Psoas muscle (tissue), 8 donors: ENCODE results near the gene GNPAT. TPM values are rescaled to one million over a fixed set of nuclear protein-coding genes. Genes with fewer than 3 reads are reported as not detected.

Experiments
- ATAC-seq, 4 donors: fragments of 200-7000 bp; cut with Tn5 transposase; one replicate each; pipeline ENCODE4 v1.9.1; 2020; ENCODE audit warnings: moderate library complexity in 3 of 4, mild to moderate bottlenecking in 2 of 4
- DNase-seq, 2 donors: peaks; one replicate each; pipeline ENCODE4 v3.0.0-alpha.2; 2020
- H3K27ac ChIP-seq: fragments of 200-600 bp; one replicate; pipeline ENCODE4 v1.8.0; 2022
- H3K27me3 ChIP-seq, 3 donors: fragments of 200-600 bp in 1 of 3; one replicate each; pipeline versions ENCODE4 v1.6.1 to v1.8.0; 2013 to 2022; ENCODE audit warnings: low read length in 2 of 3, mild to moderate bottlenecking in 2 of 3, moderate library complexity in 1 of 3; ENCODE audit not compliant: insufficient read depth in 3 of 3
- H3K36me3 ChIP-seq, 2 donors: fragments of 200-600 bp in 1 of 2; one replicate each; pipeline versions ENCODE4 v1.6.1 to v1.8.0; 2013 to 2022; ENCODE audit warnings: low read depth in 1 of 2, mild to moderate bottlenecking in 1 of 2, moderate library complexity in 1 of 2; ENCODE audit not compliant: insufficient read depth in 1 of 2
- H3K4me1 ChIP-seq: fragments of 200-600 bp; one replicate; pipeline ENCODE4 v1.8.0; 2022
- H3K4me3 ChIP-seq: fragments of 200-600 bp; one replicate; pipeline ENCODE4 v1.8.0; 2022; ENCODE audit warnings: mild to moderate bottlenecking
- H3K9me3 ChIP-seq: fragments of 200-600 bp; one replicate; pipeline ENCODE4 v1.8.0; 2022
- WGBS, 3 donors: extraction: QIAGEN DNeasy Blood & Tissue Kit; methylation state at CpG; one replicate each; pipeline versions ENCODE4 v1.1.6 to v1.1.7; 2013; 5-methylcytosine and 5-hydroxymethylcytosine counted together
- intact Hi-C, 2 donors: fragments of 100-400 bp; cut with DNase I; formaldehyde crosslinking; loops; one replicate each; pipeline versions ENCODE4 v1.11.0 to v1.14.2; 2022
- polyA plus RNA-seq, 3 donors: library from polyadenylated mRNA; stranded (reverse); fragments of 200-250 nt; gene quantifications; one replicate each; pipeline ENCODE4 v1.2.3, GENCODE V29; 2013
- total RNA-seq, 4 donors: library from RNA; stranded (reverse); fragmentation: NEBNext Ultra II Directional in 2 of 4; extraction: Animal tissue kit (Norgen Biotek cat#: 25700) in 2 of 4; gene quantifications; one replicate each; pipeline versions ENCODE4 v1.2.1 to v1.2.4, GENCODE V29; 2021 to 2023
- TF ChIP-seq, protein P1 (sequence below): fragments of 200-600 bp; IDR thresholded peaks from one replicate; pipeline ENCODE4 v1.8.0; 2022; ENCODE audit warnings: antibody characterized with exemption
- donor health status: healthy with polysubstance abuse.
- donor health status: DM: no; HTN: no; CAD: no; lungs with moderate emphysema.
- donor health status: Bipolar disorder and iron deficiency.
- donor health status: healthy.
- donor health status: DM: yes; HTN: yes; CAD: no.
- donor health status: DM: no; HTN: no; CAD: no.
- donor health status: DM: no; HTN: no; CAD: no.
- donor health status: DM: yes; HTN: yes; CAD: no.

GNPAT gene
- total and polyA plus RNA-seq, 7 donors = 45.5 to 112 (median 70.9) TPM

GRCh38 chr1:231274119-231274825 is 33.3 kb downstream of the GNPAT start:
- Histone ChIP-seq H3K4me1 (peaks cover 14% of the 10 kb centered on the region), H3K9me3 (no peaks in the 10 kb centered on the region), H3K27me3 (no peaks in the 10 kb centered on the region), H3K27ac (no peak overlapping the region), H3K4me3 (no peak overlapping the region), H3K36me3 (peaks cover 13 to 83% of the 10 kb centered on the region in 2 donors)
- TF ChIP-seq, protein P1, sequence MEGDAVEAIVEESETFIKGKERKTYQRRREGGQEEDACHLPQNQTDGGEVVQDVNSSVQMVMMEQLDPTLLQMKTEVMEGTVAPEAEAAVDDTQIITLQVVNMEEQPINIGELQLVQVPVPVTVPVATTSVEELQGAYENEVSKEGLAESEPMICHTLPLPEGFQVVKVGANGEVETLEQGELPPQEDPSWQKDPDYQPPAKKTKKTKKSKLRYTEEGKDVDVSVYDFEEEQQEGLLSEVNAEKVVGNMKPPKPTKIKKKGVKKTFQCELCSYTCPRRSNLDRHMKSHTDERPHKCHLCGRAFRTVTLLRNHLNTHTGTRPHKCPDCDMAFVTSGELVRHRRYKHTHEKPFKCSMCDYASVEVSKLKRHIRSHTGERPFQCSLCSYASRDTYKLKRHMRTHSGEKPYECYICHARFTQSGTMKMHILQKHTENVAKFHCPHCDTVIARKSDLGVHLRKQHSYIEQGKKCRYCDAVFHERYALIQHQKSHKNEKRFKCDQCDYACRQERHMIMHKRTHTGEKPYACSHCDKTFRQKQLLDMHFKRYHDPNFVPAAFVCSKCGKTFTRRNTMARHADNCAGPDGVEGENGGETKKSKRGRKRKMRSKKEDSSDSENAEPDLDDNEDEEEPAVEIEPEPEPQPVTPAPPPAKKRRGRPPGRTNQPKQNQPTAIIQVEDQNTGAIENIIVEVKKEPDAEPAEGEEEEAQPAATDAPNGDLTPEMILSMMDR = no peak
- intact Hi-C loops = no loop called here
- WGBS, 3 donors = 83 to 89% (median 86%) methylated on average over 8 of the region's 8 CpGs
- DNase-seq = no peak
- ATAC-seq = no peak

GRCh38 chr1:231278100-231278790 is 37.2 kb downstream of the GNPAT start:
- 40 to 57% (median 41%) methylated on average over 9 of the region's 9 CpGs for WGBS, 3 donors

GRCh38 chr1:231279081-231279480 is 38.1 kb downstream of the GNPAT start:
- no peak for DNase-seq
- H3K4me3 ChIP-seq = no peak overlapping the region
- peak overlapping the region; percentile 78 for H3K27ac ChIP-seq
- H3K4me1 ChIP-seq = peaks cover 15% of the 10 kb centered on the region
- no peaks in the 10 kb centered on the region for H3K27me3 ChIP-seq
- intact Hi-C loops = loop anchor here in 1 of 2 donors (5.0 kb wide), 1 partner anchor 48 kb away; no protein-coding TSS in a partner anchor
- no peaks in the 10 kb centered on the region for H3K9me3 ChIP-seq
- WGBS, 3 donors = 81 to 84% (median 82%) methylated on average over 1 of the region's 1 CpG
- ATAC-seq = peak in 2 of 4 donors; percentile 5 to 11
- H3K36me3 ChIP-seq = peaks cover 8 to 35% of the 10 kb centered on the region in 2 donors
- TF ChIP-seq, protein P1 = no peak

More at GRCh38 chr1:231278100-231278790, 37.2 kb downstream of the GNPAT start:
- Histone ChIP-seq H3K27ac (peak overlapping the region; percentile 78), H3K4me1 (peaks cover 15% of the 10 kb centered on the region), H3K9me3 (no peaks in the 10 kb centered on the region), H3K36me3 (peaks cover 9 to 44% of the 10 kb centered on the region in 2 donors), H3K4me3 (no peak overlapping the region), H3K27me3 (no peaks in the 10 kb centered on the region)
- intact Hi-C loops = loop anchor here in 1 of 2 donors (5.0 kb wide), 1 partner anchor 49 kb away; no protein-coding TSS in a partner anchor
- TF ChIP-seq, protein P1 = no peak
- DNase-seq (peak; percentile 61 to 89), ATAC-seq (peak; percentile 94 to 97 (median 96))

DNA sequence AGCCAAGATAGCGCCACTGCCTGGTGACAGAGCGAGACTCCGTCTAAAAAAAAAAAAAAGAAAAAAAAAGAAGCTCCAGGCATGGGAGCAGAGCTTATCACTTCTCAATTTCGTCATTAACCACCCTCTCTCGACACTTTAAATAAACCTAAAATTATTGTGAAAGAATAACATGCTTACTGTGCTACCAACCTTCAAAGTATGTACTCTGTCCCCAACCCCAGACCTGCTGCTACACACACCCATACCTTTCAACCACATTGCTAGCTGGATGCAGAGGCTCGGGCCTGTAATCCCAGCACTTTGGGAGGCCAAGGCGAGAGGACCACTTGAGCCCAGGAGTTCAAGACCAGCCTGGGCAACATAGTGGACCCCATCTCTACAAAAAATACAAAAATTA is 38.7 kb downstream of the GNPAT start:
- intact Hi-C loops = loop anchor here in 1 of 2 donors (5.0 kb wide), 1 partner anchor 48 kb away; no protein-coding TSS in a partner anchor
- ATAC-seq (no peak), DNase-seq (no peak)
- peak overlapping the region; percentile 78 for H3K27ac ChIP-seq
- 96 to 98% (median 97%) methylated on average over 7 of the region's 7 CpGs for WGBS, 3 donors
- no peak overlapping the region for H3K4me3 ChIP-seq
- H3K9me3 ChIP-seq = no peaks in the 10 kb centered on the region
- H3K4me1 ChIP-seq = peaks cover 15% of the 10 kb centered on the region
- no peaks in the 10 kb centered on the region for H3K27me3 ChIP-seq
- H3K36me3 ChIP-seq = peaks cover 3 to 29% of the 10 kb centered on the region in 2 donors
- TF ChIP-seq, protein P1 = no peak
